Right forelimb (tissue), 1 donor: ENCODE measurements around the gene CHST8.
"Not testable (repeated sequence)": the region's sequence is repeated elsewhere in the genome, so short reads cannot be mapped to it uniquely, and the experiment has no call there.

Experiments
- DNase-seq: peaks from one replicate; pipeline ENCODE4 v3.0.0-alpha.2; 2018

CHST8 gene

DNA sequence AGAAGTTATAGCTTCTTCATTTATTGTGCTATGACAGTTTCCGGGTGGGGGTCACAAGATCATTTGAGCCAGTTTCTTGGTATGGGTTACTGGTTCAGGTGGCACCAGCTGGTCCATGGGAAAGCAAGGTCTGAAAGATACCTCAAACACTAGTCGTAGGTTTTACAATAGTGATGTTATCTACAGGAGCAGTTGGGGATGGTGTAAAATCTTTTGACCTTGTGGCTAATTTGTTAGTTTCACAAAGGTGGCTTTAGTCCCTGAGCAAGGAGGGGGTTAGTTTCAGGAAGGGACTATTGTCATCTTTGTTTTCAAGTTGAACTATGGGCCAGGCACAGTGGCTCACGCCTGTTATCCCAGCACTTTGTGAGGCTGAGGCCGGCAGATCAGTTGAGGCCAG lies 24.6 kb downstream of the CHST8 start:
- no peak for DNase-seq

DNA sequence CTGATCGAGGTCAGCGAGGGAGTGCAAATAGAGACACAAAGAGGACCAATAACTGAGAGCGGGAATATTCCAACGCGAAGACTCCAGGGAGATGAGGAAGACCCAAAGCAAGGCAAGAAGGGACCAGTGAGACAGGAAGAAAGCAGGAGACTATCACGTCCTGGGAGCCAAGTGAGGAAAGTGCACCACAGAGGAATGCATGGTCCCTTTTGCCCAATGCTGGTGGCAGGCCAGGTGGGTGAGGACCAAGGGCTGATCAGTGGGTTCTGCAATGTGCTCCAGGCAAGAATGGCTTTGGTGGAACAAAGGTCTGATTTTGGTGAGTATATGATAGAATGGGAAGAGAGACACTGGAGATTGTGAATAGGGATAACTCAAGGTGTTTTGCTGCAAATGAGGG lies 25.4 kb downstream of the CHST8 start:
- DNase-seq, result no peak

- DNase-seq, result no peak
Measured at GRCh38 chr19:33649627-33650305, 28.0 kb downstream of the CHST8 start.

- no peak for DNase-seq
Measured at GRCh38 chr19:33653684-33654083, 31.9 kb downstream of the CHST8 start.

DNA sequence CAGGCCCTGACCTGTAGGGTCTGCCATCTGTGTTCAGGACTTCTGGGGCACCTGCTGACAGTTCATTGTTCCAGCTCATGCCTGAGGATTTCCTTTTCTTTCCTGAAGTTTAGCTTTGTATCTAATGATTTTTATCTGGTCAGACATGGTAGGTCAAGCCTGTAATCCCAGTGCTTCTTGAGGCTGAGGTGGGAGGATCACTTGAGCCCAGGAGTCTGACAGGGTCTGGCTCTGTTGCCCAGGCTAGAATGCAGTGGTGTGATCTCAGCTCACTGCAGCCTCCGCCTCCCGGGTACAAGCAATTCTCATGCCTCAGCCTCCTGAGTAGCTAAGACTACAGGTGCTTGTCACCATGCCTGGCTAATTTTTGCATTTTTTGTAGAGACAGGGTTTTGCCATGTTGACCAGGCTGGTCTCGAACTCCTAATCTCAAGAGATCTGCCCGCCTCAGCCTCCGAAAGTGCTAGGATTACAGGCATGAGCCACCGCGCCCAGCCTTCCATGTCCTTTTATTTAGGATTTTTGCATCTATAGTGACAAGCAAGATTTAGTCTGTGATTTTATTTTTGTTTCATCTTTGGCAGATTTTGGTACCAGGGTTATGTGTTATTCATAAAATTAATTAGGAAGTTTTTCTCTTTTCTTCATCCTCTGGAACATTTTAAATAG lies 33.2 kb downstream of the CHST8 start:
- DNase-seq, result no peak

DNA sequence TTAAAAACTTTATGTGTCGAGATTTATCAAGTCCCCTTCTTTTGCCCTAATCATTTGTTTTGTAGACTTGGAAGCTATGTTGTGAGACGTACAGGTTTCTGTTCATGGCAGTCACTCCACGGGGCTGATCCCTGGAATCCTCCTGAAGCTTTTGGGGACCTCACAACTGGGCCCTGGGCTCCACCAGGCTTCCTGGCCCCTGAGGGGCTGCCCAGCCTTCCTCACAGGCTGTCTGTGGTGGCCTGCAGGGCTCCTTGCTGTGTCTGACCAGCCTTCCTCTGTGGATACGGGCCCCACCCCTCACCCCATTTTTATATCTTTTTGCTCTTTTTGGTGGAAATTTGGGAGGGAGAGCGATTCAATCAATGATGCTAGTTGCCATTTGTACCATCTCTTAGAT lies 38.1 kb downstream of the CHST8 start:
- no peak for DNase-seq

DNA sequence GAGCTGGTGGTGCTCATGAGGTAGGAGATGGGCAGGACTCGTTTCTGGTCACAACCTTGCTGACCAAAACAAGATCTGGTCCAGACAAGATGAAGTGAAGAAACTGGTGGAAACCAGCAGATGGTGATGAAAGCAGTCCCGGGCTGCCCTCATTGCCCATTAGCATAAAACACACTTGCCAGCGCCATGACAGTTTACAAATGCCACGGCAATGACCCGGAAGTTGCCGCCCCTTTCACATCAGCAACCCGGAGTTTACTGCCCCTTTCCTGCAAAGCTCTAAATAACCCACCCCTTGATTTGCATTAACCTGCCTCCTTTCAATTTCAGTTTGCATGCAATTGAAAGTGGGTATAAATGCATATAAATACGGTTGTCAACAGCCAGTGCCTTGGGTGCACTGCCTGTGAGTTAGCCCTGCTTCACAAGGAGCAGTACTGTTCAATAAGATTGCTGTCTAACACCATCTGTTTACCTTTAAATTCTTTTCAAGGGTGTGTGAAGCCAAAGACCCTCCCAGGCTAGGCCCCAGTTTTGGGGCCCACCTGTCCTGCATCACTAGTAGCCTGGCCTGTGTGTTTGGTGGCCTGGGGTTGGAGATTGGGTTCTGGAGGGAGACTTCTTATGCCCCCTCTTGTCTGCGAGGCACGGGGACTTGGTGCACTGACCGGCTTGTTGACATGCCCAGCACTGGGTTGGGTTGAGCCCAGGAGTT lies 38.8 kb downstream of the CHST8 start:
- no peak for DNase-seq

DNA sequence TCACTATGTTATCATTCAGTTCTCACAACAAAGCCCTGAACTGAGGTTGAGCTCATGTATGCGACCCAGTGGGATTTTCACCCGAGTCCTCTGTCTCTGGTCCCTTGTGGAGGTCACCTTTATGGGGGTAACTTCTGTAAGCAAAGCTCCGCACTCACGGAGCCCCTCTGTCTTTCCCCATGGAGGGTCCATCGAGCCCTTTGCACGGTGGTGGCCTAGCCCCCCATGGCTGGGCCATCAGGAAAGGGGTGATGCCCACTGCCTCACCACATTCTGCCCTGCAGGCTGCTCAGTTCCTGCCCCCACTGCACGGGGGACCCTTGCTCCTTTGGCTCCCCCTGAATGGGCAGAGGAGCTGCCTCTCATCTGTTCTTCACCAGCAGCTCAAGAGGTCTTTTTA lies 39.6 kb downstream of the CHST8 start:
- no peak for DNase-seq

DNA sequence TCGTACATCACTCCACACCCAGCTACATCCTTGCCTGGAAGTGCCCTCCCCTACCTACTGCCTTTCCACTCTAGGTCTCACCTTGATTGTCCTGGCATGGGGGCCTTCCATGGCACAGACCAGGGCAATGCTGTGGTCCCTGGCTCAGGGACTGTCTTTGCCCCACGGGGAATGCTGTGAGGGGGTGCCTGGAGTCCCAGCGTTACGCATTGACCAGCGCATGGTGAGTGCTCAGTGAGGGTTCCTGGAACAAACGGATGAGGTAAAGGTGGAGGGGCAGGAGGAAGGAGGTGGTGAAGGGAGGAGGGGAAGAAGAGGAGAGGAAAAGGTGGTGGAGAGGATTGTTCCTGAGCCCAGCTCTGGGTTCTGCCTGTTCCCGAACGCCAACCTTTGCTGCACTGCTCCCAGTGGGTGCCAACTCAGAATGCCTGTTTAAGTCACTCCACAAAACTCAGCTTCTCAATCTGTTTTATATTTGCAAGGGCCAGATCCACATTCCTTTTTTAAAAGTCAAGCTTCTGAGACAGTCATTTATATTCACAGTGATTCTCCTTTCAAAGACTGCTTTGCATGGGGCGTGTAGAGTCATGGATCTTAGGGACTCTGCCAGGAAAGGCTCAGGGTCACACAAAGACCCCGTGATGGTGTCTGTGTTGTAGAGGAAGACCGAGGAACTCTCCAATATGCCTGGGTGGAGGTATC lies 40.8 kb downstream of the CHST8 start:
- no peak for DNase-seq

DNA sequence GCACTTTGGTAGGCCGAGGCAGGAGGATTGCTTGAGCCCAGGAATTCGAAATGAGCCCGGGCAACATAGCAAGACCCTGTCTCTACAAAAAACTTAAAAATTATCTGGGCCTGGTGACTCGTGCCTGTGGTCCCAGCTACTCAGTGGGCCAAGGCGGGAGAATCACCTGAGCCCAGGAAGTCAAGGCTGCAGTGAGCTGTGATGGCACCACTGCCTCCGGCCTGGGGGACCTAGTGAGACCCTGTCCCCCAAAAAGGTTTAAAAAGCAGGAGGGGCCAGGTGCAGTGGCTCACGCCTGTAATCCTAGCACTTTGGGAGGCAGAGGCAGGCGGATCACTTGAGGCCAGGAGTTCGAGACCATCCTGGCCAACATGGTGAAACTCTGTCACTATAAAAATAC lies 41.6 kb downstream of the CHST8 start:
- DNase-seq, result not testable (repeated sequence)

- no peak for DNase-seq
Measured at GRCh38 chr19:33664744-33665143, 43.0 kb downstream of the CHST8 start.

GRCh38 chr19:33665776-33666595 lies 44.2 kb downstream of the CHST8 start:
- DNase-seq, result no peak

DNA sequence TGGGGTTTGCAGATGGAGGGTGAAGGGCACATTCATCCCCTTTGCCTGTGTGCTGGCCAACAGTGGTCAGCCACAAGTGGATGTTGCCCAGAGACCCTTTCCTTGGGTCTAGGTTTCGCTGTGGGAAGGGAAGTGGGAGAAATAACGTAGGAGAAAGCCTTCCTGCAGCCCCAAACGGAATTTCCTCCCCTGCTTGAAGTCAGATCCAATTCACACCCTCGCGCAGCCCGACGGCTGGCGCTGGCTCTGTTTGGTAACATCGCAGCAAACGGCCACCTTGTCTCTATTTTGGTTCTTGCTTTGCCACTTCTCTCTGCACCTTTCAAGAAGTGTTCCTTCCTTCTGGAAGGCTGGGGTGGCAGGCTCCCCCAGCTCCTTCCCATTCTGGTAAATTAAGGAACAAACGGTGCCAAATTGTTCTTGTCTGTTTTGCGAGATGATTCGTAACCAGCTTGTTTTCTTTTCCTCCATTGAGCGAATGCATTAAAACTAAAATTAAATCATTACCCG lies 45.4 kb downstream of the CHST8 start:
- DNase-seq, result no peak

DNA sequence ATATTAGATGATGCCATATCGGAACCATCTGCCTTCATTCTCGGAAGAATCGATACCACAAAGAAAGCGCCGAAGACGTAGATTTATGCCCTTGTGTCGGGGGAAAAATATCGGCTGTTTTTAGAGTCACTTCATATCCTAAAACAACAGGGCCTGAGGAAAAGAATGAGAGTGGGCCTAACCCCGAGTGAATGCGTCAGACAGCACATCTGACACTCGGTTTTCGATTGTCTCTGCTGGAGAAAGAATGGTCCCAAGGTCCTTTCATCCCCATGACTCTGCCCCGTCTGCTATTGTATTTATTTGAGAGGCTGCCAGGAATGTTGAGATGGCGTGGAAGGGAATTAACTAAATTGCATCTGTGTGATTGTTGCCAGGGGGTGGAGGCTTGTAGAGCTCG lies 46.1 kb downstream of the CHST8 start:
- no peak for DNase-seq

- no peak for DNase-seq
Measured at GRCh38 chr19:33668968-33669367, 47.2 kb downstream of the CHST8 start.

GRCh38 chr19:33669376-33669775 lies 47.6 kb downstream of the CHST8 start:
- DNase-seq, result no peak

- no peak for DNase-seq
Measured at GRCh38 chr19:33670398-33670797, 48.6 kb downstream of the CHST8 start.

DNA sequence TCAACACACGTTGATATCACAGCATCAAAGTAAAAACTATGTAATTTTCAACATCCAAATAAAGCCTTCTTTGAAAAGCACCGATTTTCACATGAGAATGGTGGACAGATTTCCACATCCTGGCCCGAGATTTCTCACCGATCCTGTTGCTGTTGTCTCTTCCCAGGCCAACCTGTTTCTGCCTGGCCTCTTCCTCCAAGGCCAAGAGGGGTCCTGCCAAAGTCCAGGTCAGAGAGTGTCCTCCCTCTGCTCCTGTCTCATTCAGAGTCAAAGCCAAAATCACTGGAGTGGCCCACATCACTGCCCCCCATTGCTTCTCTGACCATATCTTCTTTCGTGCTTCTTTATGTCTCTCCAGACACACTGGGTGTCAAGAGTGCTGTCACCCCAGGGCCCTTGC lies 49.5 kb downstream of the CHST8 start:
- no peak for DNase-seq

DNA sequence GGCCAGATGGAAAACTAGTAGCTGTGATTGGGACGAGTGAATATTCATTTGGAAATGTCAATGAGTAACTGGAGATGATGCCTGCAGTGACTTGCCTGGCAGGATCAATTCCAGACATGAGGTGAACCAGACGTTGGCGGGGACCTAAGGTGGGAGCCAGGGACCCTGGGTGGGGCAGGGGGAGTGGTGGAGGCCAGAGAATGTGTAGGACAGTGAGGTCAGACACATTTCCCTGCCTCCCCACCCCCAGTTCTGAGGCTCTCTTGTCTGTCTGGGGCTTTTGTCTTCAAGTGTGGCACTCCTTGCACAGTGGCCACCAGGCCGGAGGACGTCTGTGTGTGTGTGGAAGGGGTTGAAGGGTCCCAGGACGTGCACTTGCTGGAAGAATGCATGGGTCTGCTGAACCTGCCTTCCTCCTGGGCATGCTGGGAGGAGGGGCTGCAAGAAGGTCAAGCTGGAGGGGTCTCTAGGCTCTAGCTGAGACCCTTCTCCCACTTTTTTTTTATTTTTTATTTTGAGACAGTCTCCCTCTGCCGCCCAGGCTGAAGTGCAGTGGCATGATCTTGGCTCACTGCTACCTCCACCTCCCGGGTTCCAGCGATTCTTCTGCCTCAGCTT lies 51.6 kb downstream of the CHST8 start:
- no peak for DNase-seq

- DNase-seq, result no peak
Measured at GRCh38 chr19:33673996-33674625, 52.4 kb downstream of the CHST8 start.

DNA sequence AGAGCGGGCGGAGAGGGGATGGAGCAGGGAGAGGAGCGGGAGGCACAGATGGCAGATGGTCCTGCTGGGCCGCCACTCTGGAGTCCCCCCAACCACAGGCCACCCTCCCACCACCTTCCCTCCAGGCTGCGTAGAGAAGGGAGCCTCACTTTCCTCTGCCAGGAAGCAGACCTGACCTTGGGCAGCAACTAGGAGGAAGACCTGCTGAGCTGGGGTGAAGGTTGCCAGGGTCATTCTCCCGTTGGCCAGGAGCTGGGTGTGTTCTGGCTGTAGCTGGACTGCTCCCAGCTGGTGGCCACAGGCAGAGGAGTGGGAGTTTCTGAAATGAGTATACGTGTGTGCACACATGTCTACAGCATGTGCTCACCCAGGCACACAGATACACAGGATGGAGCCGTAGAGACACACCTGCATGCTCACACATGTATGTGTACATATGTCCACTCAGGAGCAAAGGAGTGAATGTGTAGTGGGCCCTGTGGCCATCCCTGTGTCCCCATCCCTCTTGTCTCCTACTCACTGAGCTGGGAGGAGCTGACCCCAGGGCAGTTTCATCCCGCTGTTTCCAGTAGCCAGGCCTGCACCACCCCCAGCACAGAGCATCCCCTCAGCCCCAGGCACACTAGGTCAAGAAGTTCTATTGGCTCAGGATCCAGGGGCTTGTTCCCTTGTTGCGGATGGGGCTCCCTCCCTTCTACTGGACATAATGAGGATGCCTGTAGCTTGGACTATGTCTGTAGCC lies 53.0 kb downstream of the CHST8 start:
- DNase-seq, result no peak
